Central memory CD4-positive, alpha-beta T cell (primary cell): ENCODE measurements around the gene GDAP1L1.

Source experiments
- DNase-seq: peaks from one replicate; pipeline ENCODE4 v3.0.0; 2022
- total RNA-seq, 3 experiments: gene quantifications; one replicate each; lab custom pipeline; 2026; lab: John Stamatoyannopoulos, UW

GDAP1L1 gene
- 0 reads per million in 3 experiments for total RNA-seq

DNA sequence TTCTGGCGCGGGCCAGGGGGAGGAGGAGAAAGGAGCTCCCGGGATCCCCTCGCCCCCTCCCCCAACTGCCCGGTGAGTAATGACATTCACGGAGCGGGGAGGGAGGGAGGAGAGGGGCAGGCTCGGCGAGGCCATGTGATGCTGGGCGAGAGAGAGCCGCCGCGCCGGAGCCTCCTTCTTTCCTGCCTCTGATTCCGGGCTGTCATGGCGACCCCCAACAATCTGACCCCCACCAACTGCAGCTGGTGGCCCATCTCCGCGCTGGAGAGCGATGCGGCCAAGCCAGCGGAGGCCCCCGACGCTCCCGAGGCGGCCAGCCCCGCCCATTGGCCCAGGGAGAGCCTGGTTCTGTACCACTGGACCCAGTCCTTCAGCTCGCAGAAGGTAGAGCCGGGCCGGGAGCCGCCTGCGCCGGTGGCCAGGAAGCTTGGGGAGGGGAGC is at the start of gene GDAP1L1:
Gene GDAP1L1, plus strand, starts transcription at position 178 of the 441 bp plus-strand sequence. Its CDS starts 27 bp downstream, at position 205.
- DNase-seq, result no peak

DNA sequence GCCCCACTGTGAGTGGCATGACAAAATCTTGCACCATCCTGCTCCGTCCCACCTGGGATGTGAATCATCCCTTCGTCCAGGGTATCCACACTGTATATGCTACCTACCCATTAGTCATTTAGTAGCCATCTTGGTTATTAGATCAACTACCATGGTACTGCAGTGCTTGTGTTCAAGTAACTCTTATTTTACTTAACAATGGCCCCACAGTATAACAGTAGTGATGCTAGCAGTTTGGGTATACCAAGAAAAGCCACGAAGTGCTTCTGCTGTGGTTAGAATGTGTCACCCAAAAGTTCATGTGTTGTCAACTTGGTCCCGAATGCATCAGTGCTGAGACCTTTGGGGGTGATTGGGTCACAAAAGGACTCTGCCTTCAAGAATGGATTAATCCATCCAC is 48.2 kb upstream of the GDAP1L1 start:
- DNase-seq, result no peak

DNA sequence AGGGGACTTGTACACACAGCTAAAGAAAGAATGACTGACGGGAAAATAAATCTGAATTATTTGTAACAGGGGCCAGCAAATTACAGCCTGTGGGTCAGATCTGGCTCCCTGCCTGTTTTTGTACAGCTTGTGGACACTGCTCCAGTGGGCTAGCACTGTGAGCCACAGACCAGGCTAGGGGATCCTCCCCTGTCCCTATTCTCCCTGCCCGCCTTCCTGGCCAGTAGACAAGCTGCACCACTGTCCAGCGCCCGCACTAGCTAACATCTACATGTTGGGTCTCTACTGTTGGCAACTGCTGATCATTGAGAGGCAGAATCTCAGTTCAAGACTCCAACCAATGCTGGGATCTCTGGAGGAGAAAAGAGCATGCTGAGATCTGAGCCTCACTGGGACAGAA is 47.2 kb upstream of the GDAP1L1 start:
- no peak for DNase-seq

DNA sequence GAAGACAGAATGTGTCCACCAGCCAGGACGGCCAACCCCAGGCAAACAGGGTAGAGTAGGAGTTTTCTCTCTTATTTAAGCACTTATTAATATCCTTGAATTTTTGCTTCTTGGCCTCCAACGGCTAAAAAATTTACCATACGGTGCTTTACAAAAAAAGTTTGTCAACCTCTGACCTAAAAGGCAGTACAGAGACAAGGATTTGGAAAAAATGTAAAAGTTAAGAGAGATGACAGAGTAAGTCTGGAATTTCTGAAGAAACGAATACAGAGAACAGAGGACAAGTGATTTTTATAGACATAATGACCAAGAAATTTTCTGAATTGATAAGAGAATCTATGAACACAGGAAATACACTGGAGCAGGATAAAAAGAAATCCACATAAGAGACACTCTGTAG is 46.7 kb upstream of the GDAP1L1 start:
- DNase-seq, result no peak

DNA sequence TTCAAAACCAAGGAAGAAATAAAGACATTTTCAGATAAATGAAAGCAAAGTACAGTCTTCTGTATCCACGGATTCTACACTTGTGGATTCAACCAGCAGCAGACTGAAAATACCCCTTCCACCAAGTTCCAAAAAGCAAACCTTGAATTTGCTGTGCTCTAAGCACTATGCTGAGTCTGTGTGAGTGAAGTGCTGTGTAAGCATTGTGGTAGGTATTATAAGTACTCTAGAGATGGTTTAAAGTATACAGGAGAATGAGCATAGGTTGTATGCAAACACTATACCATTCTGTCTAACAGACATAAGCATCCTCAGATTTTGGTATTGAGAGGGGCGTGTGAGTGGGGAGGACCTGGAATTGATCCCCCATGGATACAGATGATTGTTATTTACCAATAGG is 46.1 kb upstream of the GDAP1L1 start:
- no peak for DNase-seq

DNA sequence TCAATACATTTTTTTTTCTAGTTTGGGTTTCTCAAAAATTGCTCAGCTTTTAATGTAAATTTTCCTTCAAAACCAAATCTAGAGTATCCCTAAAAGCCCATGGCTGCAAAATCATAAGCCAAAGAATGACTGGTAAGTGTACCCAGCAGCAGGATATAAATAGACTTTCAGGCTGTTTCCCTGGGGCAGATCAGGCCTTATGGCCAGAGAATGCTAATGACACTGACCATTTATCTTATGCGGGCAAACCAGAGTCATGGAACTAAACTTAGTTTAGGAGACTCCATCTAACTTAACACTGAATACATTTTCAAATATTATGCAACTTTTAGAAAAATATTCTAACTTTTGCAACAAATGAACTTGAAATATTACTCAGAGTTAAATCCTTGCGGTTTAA is 43.9 kb upstream of the GDAP1L1 start:
- no peak for DNase-seq

DNA sequence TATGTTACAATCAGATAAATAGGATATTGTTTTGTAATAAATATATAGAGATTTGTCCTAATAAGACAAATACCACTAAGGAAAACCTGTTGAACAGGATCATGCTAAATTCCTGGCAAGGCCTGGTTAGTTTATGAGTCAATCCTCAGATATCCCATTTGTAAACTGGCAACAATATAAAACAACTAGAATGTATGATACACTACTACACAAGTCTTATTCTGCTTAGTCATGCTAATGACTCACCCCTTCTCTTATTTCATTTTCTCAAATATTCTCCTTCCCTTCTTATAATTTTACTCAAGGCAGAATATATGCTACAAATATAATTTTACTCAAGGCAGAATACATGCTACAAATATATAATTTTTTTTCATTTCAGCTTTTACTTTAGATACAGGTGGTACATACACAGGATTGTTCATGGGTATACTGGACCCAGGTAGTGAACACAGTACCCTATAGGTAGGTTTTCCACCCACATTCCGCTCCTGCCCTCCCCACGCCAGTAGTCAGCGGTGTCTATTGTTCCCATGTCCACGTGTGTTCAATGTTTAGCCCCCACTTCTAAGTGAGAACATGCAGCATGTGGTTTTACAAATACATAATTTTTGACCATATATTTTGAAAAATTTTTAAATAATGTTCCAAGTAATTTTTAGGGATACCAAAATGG is 42.8 kb upstream of the GDAP1L1 start:
- no peak for DNase-seq

DNA sequence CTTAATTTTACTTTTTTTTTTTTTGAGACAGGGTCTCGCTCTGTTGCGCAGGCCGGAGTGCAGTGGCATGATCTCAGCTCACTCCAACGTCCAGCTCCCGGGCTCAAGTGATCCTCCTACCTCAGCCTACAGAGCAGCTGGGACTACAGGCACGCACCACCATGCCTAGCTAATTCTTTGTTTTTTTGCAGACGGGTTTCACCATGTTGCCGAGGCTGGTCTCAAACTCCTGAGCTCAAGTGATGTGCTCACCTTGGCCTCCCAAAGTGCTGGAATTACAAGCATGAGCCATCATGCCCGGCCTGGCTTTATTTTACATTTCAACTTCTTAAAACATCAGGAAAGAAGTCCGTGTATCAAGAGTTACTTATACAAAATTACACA is 42.3 kb upstream of the GDAP1L1 start:
- DNase-seq, result no peak

DNA sequence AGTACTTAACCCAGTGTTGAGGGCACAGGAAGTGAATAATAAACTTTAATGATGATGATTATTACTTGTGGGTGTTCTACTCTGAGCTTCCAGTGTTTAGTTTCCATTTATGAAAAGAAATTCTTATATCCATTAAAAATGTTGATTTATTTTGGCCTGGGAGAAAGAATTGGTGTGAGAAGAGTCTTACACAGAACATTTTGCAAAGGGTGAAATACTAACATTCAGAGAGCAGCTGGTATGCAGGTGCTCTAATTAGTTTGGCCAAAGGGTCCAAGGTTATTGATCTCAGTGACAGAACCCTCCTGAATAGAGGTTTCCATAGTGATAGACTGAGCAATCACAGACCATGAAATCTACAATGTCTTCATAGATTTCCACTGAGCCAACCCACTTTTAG is 41.0 kb upstream of the GDAP1L1 start:
- no peak for DNase-seq

DNA sequence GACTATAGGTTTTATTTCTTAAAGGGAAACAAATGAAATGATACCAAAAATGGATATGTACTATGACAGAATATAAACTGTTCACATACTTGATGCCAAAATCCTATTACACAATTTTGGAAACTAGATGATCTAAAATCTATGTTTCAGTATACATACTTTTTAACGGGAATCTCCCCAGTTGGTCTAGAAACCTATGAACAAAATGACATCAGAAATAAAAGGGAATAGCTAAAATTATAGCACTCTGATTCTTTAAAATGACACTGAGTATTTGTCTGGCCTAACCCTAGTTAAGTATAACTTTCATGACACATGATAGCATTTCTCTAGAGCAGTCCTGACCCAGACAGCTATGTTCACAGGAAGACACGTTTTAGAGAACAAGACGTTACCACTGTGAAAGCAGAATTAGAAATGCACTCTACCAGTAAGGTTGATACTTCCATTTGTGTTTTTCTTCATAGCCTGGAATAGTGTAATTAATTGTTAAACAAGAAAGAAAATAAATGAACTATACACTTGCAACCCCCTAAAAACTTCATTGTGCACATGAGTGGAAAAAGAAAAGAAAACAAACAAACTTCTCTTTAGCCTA is 39.9 kb upstream of the GDAP1L1 start:
- DNase-seq, result no peak

DNA sequence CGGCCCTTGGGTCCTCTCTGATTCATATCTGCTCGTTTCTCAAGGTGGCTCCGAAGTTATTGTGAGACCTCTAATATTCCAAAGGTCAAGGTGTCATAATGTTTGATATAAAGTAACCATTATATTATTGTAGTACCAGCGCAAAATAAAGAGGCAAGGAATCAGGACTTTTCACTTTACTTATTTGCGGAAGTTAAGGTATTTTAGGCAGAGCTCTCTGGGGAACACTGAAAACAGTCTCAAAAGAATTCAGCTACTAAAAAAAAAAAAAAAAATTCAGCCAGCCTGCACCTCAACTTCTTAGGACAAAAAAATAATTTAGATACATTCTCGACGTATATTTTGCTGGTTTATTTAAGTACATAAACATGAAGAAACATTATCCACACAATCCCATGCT is 38.9 kb upstream of the GDAP1L1 start:
- no peak for DNase-seq

DNA sequence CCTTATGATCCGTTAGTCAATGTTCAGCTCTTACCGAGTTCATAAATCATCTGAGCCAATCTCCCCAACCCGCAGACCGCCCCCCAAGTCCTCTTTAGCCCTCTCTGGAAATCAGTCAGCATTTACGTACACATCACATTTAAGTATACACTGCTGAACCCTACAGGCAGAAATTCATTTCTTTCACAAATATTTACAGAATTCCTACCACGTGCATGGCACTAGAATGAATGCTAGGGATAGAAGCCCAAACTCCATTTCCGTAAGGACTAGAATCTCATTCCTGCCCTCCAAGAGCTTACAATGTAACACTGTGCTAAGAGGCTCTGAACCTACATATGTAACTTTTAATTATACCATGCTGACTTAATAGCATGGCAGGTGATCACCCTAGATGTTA is 38.3 kb upstream of the GDAP1L1 start:
- DNase-seq, result no peak

DNA sequence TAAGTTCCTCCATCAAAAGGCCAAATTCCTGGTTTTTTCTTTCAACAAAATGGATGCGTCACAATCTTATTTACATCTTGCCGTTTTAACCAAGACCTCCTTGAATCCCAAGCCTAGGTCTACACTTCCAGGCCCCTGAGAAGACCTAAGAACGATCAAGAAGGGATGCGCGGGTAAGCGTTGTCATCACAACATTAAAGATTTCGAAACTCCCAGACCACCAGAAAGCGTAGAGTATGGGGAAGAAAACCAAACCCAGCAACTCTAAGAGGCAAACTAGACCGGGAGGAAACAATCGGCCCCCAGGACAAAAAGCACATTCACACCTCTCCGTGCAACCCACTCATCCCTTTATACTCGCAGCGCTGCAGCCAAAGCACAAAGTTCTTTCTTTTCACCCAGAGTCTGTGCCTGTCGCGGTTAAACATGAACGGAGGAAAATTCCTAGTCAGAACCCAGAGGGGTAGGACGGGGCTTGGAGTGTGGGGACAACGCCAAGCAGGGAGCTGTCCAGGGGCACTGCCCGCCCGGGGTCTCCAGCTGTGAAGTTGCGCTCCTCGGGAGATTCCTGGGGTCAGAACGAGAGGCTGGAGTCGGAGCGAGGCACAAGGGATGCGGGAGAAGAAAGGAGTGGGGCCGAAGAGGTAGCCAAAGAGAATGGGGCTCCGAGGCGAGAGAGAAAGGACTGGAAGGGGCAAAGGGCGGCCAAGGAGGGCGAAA is 37.3 kb upstream of the GDAP1L1 start:
- DNase-seq, result no peak

DNA sequence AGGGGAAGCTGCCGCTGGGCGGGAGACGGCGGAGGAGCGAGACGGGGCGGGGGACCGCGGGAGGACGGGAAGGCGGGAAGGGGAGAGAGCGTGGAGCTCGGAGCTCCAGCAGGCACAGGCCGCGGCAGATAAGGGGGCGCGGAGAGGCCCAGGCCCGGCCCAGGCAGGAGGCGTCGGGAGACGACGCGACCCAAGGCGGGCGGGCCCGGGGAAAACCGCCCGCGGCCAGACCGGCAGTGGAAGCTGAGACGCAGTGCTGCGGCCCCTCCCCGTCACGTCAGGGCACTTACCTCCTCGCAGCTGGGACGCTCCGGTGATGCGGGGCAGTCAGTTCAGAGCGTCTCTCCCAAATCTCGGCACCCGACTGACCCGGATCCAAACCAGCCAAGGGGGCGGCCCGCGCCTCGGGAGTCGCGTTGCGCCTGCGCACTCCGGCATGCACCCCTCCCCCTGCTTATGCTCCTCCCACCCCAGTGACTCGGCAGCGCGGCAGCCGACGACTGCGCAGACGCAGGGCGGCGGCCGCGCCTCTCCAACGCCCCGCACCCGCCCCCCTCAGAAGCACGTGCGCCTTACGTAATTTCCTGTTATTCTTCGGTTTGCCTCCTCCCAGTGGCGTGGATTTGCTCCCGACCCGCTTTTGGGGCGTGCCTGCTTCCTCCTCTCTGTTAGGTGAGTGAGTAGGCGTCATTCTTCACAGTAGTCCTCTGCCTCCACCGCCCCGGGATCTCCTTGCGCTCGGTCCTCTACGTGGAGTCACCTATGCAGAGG is 36.5 kb upstream of the GDAP1L1 start, which contains the start of gene OSER1:
Gene OSER1, minus strand, starts transcription at position 366 of the 771 bp plus-strand sequence. CDS start 3,814 bp downstream, outside the sequence.
- peak; percentile 98 for DNase-seq

DNA sequence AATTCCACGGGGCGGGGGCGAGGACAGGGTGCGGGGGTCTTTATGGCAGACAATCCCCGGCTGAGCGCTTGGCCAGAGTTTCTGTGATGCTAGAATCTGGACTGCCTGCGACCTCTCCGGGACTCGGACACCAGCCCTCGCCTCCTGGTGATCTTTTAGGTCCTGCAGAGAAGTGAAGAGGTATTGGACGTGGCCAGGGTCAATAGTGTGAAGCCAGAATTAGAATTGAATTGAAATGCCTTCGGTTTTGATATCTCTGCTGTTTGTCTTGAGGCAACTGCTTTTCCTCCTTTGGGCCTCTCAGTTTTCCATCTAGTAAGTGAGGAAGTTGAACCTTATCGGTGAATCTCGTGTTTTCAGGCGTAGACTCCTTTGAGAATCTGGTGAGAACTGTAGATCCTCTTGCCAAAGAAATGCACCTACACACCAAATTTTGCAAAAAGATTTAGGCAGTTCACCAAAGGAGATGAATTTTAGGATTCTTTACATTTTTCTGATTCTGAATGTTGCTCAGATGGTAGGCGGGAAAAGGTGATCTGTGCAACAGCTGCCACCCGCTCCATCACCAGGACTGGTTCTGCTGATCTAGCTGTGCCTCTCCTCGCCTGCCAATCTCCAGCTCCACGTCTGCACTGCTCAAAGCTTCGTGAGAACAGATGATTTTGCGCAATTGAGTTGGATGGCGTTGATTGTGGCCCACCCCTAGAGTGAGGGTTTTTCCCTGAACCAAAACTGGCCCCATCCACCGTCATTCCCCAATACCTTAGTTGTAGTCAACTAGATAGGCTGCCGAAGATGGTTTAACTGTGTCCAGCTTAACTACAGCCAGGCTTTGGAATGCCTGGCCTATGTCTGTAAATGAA is 35.7 kb upstream of the GDAP1L1 start:
- DNase-seq, result no peak

DNA sequence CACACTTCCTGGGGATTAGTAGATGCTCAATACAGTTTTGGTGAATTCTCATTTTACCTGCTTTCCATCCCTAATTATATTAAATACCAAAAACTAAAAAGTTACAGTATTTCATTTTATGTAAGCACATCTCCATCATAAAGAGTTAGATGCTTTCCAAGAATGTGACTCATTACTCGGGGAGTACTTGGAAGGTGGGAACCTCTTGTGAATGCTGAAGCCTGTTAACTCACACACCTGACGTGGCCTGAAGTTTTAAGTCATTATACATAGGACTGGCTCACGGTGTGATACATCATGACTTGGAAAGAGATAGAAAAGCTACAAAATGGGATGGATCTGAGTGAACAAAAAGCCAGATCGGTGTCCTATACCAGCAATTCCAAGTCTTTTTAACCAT is 34.3 kb upstream of the GDAP1L1 start:
- no peak for DNase-seq

DNA sequence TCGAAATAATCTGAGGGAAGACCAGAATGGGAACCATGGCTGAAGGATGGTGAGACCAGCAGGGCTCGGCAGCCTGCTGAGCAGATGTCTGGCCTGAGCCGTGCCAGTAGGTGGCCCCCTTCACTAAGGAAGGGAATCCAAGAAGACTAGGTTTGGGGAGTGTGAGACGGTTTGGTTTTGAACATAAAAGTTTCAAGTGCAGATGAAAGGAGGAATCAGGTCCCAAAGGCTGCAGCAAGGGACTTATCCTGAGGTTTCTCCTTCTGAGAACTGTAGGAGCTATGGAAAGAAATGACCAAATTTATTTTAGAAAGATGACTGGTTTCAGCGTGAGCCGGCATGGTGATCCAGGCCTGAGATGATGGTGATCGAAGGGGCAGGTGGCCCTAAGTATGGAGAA is 32.0 kb upstream of the GDAP1L1 start:
- peak; percentile 70 for DNase-seq

DNA sequence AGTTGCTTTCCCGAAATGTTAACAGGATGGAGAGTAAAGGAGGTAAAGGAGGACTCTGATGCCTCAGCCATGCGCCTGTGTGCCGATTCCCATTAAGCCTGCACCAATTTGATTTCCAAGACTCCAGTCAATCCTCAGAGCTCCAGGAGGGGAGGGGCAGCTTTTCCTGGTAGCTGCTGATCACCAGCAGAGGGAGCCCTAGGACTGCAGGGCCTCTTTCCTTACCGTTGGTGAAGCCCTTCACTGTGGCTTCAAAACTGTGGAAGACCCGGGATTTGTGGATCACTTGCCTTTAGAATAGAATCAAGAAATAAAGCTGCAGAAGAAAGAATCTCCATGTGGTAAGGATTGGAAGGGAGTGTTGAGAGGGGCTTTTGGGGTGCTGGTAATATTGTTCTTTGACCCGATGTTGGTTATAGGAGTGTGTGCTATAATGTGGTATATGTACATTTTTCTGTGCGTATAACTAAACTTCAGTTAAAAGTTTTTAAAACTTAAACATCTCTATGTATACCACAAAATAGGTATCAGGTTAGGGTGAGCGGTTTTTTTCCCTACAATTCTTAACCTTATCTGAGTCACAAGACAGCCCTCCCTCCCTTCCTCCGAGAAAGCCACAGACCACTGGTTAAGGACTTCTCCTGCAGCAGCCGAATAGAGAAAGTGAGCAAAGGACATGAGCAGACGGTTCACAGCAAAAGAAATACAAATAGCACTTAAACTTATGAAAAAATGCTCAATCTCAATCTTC is 29.6 kb upstream of the GDAP1L1 start:
- DNase-seq, result peak; percentile 69

DNA sequence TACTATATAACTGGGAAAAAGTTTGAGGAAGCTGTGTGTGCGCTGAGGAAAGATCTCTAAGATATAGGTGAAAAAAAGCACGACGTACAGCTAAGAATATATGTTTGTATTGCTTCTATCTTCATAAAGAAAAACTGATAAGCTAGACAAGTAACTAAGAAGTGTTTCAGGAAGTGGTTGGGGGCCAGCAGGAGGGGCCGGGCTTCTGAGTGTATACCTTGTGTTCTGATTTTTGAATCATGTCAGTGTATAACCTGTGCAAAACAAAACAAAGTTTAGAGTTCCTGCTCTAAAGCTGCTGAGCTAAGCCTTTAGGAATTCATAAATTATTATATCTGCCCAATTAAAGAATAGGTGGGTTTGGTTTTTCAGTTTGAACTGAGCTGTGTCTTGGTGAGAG is 28.7 kb upstream of the GDAP1L1 start:
- peak; percentile 59 for DNase-seq

DNA sequence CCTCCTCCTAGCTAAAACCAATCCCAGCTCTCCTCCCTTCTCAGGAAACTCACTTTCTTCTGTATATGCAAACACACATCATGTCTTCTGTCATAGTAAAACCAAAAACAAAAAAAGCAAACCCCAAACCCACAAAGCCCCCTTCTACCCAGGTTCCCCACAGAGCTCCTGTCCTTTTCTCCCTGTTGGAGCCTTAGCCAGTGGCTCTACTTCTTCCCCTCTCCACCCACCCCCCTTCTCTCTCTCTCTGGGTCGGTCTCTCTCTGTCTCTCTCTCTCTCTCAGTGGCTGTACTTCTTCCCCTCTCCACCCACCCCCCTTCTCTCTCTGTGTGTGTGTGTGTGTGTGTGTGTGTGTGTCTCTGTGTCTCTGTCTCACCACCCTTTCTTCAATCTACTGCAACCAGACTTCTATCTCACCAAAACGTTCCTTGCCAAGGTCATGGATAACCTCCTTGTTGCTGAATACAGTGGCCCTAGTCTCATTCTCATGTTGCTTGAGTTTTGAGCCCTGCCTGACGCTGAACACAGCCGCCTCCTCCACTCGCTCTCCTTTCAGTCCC is 27.9 kb upstream of the GDAP1L1 start:
- no peak for DNase-seq

DNA sequence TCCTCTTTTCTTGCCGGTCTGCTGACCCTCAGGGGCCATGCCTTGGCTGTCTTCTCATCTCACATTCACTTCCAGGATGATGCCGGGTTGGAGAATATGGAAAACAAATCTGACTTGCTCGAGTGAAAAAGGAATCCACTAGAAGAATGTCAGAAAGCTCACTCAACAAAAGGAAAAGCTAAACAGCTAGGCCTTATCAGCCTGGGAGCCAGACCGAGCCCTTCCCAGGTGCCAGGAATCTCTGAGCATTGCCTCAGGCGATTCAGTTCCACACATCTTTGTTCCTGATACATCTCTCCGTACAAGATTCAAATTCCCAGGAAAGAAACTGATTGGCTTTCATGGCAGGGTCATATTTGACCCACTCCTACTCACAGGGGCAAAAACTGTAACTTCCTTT is 27.3 kb upstream of the GDAP1L1 start:
- no peak for DNase-seq
